AG04449 (cell line): ENCODE results near the gene JAKMIP1.
"Not testable (repeated sequence)": the region's sequence is repeated elsewhere in the genome, so short reads cannot be mapped to it uniquely, and the experiment has no call there.

Experiments used
- CTCF ChIA-PET: fragments of 350-600 bp; formaldehyde crosslinking; extraction: SDS; loops from one replicate; lab custom pipeline; 2021; ENCODE audit warnings: antibody characterized with exemption; lab: Yijun Ruan, JAX
- POLR2A ChIA-PET: fragments of 400-600, 350-600 bp; formaldehyde crosslinking; extraction: SDS; loops from one replicate; lab custom pipeline; 2020; ENCODE audit warnings: antibody characterized with exemption, inconsistent platforms; lab: Yijun Ruan, JAX
- DNase-seq: peaks from one replicate; pipeline ENCODE4 v3.0.0-alpha.2; 2010; ENCODE audit warnings: low read depth, low spot score
- H3K4me3 ChIP-seq: 2 replicates; pipeline ENCODE4 v1.5.1; 2011; ENCODE audit warnings: low read depth, mild to moderate bottlenecking, control low read depth, low read length
- TF ChIP-seq, protein P1 (sequence below): IDR thresholded peaks from one replicate; pipeline ENCODE4 v1.5.1; 2011; ENCODE audit warnings: mild to moderate bottlenecking, moderate library complexity, low read length, control low read depth, inconsistent platforms; ENCODE audit not compliant: insufficient read depth; ENCODE audit errors: missing control alignments

JAKMIP1 gene

DNA sequence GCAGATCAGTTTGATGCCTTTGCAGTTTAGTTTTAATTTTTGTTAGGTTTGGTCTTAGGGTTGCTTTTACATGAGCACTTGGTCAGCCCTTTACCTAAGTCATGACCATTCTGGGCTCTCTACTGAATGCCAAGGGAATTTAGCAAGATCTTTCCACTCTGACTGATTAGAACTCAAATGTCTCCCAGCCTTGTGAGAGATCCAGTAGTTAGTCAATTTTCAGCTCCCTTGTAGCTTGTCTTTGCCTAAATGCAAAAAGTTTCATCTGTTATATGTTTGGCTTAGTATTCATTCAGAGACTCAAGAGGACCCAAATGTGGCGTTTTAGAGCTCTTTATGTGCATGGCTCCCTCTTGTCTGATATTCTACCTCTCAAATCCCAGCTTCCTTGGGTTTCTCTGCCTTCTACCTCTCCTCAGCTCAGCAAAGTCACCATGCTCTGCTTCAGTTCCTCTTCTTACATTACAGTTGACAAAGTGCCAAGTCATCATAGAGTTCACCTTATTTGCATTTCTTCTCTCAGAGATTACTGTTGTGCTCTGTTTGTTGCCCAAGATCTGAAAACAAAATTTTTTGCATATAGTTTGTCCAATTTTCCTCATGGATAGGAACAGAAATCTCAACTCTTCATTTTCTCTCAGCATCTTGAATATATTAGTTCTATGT lies 17.5 kb upstream of the JAKMIP1 start:
- ChIA-PET POLR2A (no interaction called here), CTCF (interaction anchor here (0.8 kb wide), 1 partner anchor 33 kb away, joined by 3 read pairs; no protein-coding TSS in a partner anchor)
- no peak for DNase-seq
- TF ChIP-seq, protein P1, sequence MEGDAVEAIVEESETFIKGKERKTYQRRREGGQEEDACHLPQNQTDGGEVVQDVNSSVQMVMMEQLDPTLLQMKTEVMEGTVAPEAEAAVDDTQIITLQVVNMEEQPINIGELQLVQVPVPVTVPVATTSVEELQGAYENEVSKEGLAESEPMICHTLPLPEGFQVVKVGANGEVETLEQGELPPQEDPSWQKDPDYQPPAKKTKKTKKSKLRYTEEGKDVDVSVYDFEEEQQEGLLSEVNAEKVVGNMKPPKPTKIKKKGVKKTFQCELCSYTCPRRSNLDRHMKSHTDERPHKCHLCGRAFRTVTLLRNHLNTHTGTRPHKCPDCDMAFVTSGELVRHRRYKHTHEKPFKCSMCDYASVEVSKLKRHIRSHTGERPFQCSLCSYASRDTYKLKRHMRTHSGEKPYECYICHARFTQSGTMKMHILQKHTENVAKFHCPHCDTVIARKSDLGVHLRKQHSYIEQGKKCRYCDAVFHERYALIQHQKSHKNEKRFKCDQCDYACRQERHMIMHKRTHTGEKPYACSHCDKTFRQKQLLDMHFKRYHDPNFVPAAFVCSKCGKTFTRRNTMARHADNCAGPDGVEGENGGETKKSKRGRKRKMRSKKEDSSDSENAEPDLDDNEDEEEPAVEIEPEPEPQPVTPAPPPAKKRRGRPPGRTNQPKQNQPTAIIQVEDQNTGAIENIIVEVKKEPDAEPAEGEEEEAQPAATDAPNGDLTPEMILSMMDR = no peak
- no peak overlapping the region for H3K4me3 ChIP-seq

DNA sequence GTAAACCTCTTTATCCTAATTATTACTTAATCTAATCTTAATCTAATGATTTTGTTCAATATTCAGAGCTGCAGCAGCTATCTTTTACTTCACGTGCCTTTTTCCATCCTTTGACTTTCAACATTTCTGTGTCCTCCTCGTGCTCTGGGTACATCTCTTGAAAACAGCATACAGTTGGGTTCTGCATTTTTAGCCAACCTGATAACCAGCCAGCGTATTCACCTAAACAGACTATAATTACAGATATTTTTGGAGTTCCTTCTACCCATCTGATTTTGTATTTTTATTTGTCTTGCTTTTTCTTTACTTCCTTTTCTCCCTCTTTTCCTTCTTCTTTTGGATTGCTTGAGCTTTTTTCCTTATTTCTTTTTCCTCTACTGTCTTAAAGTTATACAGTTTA lies 16.2 kb upstream of the JAKMIP1 start:
- CTCF ChIA-PET = no interaction called here
- TF ChIP-seq, protein P1 = no peak

DNA sequence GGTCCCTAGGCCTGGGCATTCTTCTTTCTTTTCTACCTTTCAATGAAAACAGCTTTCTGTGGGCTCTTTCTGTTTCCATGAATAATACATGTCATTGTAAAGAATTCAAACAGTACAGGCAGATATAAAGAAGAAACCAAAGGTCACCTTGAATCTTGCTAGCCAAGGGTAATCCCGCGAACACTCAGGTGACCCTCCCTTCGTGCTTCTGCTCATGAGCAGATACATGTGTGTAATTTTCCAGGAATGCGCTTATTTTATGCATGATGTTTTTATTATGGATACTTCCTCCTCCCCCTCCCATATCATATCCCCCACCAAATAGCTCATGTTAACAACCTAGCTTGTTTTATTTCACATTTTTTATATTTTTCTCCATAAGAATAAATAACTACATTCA lies 9.6 kb upstream of the JAKMIP1 start:
- POLR2A ChIA-PET = no interaction called here
- TF ChIP-seq, protein P1 = no peak
- CTCF ChIA-PET = interaction anchor here (1.0 kb wide), 1 partner anchor 40 kb away, joined by 3 read pairs; no protein-coding TSS in a partner anchor
- no peak for DNase-seq
- no peak overlapping the region for H3K4me3 ChIP-seq

More for the DNA sequence above, 16.2 kb upstream of the JAKMIP1 start:
- no peak overlapping the region for H3K4me3 ChIP-seq
- DNase-seq = no peak
- POLR2A ChIA-PET = no interaction called here

DNA sequence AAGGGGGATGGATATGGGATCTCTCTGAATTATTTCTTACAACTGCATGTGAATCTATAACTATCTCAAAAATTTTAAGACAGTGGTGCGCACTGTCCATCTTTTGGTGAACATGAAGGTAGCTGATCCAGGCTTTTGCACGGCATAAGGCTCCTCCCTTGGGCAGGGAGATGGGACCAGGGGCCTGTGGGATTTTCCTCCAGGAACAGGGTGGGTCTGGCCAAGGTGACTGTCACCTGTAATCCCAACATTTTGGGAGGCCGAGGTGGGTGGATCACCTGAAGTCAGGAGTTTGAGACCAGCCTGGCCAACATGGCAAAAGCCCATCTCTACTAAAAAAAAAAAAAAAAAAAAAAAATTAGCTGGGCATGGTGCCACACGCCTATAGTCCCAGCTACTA lies 8.9 kb upstream of the JAKMIP1 start:
- DNase-seq, CTCF ChIA-PET, H3K4me3 ChIP-seq, POLR2A ChIA-PET: not testable (repeated sequence)

DNA sequence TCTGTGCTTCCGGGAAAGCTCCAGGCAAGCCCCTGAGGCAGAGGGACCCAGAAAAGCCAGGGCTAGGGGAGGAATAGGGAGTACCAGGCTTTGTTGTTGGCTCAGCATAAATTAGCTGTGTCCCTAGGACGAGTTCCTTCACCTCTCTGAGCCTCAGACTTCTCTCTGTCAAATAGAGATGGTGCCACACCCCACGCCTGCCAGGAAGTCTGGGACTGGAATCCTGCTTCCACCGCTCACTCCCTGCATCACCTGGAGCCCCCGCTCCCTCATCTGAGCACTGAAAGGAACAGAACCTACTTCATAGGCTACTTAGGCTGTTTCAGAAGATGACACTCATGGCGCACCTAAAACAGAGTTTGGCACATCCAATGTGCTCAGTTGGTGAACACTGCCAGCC lies 8.1 kb upstream of the JAKMIP1 start:
- CTCF ChIA-PET = no interaction called here
- POLR2A ChIA-PET = no interaction called here

DNA sequence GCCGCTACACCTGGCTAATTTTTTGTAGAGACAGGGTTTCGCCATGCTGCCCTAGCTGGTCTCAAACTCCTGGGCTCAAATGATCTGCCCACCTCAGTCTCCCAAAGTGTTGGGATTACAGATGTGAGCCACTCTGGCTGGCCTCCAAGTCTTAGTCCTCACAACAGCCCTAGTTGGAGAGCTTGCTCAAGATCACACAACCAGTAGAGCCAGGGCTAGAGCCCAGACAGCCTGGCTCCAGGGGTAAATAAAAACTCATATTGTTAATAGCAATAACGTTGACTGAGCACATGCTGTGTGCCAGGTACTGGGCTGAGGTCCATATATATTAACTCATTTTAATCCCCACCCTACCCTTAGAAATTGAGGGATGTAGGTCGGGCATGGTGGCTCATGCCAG lies 7.3 kb upstream of the JAKMIP1 start:
- H3K4me3 ChIP-seq = no peak overlapping the region
- TF ChIP-seq, protein P1 = no peak
- no peak for DNase-seq
- ChIA-PET POLR2A (no interaction called here), CTCF (no interaction called here)

More for the DNA sequence above, 8.1 kb upstream of the JAKMIP1 start:
- no peak for DNase-seq
- no peak overlapping the region for H3K4me3 ChIP-seq
- TF ChIP-seq, protein P1 = no peak
